ENCODE data around the gene COL6A3. TPM values are rescaled to one million over a fixed set of nuclear protein-coding genes. Genes with fewer than 3 reads are reported as not detected.

The COL6A3 gene
- polyA plus RNA-seq, 1 of the 3 experiments (the other 2 are of a cell fraction), result 18.5 TPM

DNA sequence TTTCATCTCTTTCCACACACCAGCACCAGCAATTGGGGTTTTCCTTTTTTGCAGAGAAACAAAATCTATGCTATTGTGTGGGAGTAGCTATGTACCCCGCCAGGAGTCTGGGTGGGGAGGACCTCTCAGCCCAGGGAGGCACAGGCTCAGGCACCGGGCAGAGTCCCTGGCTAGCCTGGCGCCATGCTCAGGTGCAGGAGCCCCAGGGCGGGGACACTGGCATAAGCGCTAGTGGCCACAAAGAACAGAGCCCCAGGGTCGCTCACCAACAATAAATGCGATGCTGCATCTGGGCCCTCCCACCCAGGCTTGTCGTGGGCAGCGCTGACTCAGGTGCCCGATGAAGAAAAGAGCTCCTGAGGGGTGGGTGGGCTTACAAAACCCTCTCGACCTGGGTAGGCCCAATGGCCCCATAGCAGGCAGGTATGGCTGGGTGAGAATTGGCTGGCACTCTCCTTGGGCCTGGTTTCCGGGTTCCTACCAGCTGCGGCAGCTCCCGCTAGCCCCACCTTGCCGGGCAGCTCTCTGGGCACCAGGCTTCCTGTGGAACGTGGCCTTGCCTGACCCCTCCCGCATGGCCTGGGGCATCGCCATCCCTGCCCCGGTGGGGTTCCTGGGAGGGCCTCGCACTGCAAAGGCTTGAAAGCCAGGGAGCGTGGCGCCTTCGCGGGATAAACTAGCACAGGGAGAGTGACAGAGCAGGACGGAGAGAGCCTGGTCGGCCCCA, 31.8 kb upstream of the COL6A3 start:
- H3F3A ChIP-seq (replicated peaks; ENCODE audit: insufficient read depth), result peaks cover 13% of the 10 kb centered on the region
- no peak overlapping the region for H2AFZ ChIP-seq (ENCODE audit: low read depth)
- H3K9ac ChIP-seq, result no peak overlapping the region
- no peaks in the 10 kb centered on the region for H3K9me3 ChIP-seq
- H3K4me1 ChIP-seq (ENCODE audit: control insufficient read depth in 1 of 2, insufficient read depth in 2 of 2, low read depth in 1 of 2, low read length in 1 of 2), result peaks cover 14 to 30% of the 10 kb centered on the region in 2 experiments
- no peak for DNase-seq
- ChIA-PET POLR2A (no interaction called here), CTCF (interaction anchor here (0.7 to 1.4 kb wide), 3 partner anchors 24 to 1840 kb away, joined by 3 to 5 read pairs (median 3); no protein-coding TSS in a partner anchor)
- 99% methylated on average over 8 of the region's 26 CpGs for WGBS (ENCODE audit: low lambda C conversion rate)
- H3K27me3 ChIP-seq (ENCODE audit: insufficient read depth), result no peaks in the 10 kb centered on the region
- TF ChIP-seq CTCF (IDR thresholded peaks at IDR 0.05) (no peak), TEAD4 (IDR thresholded peaks at IDR 0.05; ENCODE audit: borderline replicate concordance, insufficient read depth) (no peak), EP300 (IDR thresholded peaks at IDR 0.05; ENCODE audit: borderline replicate concordance in 1 of 2, low read depth in 1 of 2, low read length in 1 of 2) (no peak), TAF1 (IDR thresholded peaks at IDR 0.05; ENCODE audit: borderline replicate concordance, low read depth, low read length) (no peak), MAX (IDR thresholded peaks at IDR 0.05; ENCODE audit: low read depth) (no peak), GATA2 (CRISPR knock-in tag; IDR thresholded peaks at IDR 0.05) (no peak), JUND (IDR thresholded peaks at IDR 0.05) (no peak), GABPA (IDR thresholded peaks at IDR 0.05; ENCODE audit: low read depth) (no peak), MXI1 (IDR thresholded peaks at IDR 0.05; ENCODE audit: low read depth, low read length) (no peak), NFIC (IDR thresholded peaks at IDR 0.05; ENCODE audit: borderline replicate concordance) (no peak), PBX3 (IDR thresholded peaks at IDR 0.05) (no peak), ELF1 (IDR thresholded peaks at IDR 0.05) (no peak), YY1 (IDR thresholded peaks at IDR 0.05; ENCODE audit: low read depth) (no peak), FOSL2 (IDR thresholded peaks at IDR 0.05; ENCODE audit: borderline replicate concordance, low read depth) (no peak), SIN3A (IDR thresholded peaks at IDR 0.05; ENCODE audit: borderline replicate concordance, low read depth, low read length) (no peak)
- TF ChIP-seq, protein P1, sequence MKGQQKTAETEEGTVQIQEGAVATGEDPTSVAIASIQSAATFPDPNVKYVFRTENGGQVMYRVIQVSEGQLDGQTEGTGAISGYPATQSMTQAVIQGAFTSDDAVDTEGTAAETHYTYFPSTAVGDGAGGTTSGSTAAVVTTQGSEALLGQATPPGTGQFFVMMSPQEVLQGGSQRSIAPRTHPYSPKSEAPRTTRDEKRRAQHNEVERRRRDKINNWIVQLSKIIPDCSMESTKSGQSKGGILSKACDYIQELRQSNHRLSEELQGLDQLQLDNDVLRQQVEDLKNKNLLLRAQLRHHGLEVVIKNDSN (IDR thresholded peaks at IDR 0.05; ENCODE audit: borderline replicate concordance, low read depth), result no peak
- TF ChIP-seq, protein P2, sequence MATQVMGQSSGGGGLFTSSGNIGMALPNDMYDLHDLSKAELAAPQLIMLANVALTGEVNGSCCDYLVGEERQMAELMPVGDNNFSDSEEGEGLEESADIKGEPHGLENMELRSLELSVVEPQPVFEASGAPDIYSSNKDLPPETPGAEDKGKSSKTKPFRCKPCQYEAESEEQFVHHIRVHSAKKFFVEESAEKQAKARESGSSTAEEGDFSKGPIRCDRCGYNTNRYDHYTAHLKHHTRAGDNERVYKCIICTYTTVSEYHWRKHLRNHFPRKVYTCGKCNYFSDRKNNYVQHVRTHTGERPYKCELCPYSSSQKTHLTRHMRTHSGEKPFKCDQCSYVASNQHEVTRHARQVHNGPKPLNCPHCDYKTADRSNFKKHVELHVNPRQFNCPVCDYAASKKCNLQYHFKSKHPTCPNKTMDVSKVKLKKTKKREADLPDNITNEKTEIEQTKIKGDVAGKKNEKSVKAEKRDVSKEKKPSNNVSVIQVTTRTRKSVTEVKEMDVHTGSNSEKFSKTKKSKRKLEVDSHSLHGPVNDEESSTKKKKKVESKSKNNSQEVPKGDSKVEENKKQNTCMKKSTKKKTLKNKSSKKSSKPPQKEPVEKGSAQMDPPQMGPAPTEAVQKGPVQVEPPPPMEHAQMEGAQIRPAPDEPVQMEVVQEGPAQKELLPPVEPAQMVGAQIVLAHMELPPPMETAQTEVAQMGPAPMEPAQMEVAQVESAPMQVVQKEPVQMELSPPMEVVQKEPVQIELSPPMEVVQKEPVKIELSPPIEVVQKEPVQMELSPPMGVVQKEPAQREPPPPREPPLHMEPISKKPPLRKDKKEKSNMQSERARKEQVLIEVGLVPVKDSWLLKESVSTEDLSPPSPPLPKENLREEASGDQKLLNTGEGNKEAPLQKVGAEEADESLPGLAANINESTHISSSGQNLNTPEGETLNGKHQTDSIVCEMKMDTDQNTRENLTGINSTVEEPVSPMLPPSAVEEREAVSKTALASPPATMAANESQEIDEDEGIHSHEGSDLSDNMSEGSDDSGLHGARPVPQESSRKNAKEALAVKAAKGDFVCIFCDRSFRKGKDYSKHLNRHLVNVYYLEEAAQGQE (IDR thresholded peaks at IDR 0.05; ENCODE audit: low read depth, low read length), result no peak
- no peaks in the 10 kb centered on the region for H3K79me2 ChIP-seq (ENCODE audit: insufficient read depth)
- no peaks in the 10 kb centered on the region for H3K36me3 ChIP-seq (replicated peaks in 1 of 2; ENCODE audit: control insufficient read depth in 1 of 2, insufficient read depth in 2 of 2, low read length in 1 of 2)
- H4K20me1 ChIP-seq (ENCODE audit: insufficient read depth), result no peaks in the 10 kb centered on the region
- no peak overlapping the region for H3K4me2 ChIP-seq
- no peak overlapping the region for H3K27ac ChIP-seq (ENCODE audit: low read depth in 2 of 2, low read length in 1 of 2)
- H3K9me2 ChIP-seq, result no peaks in the 10 kb centered on the region
- no peak overlapping the region for H3K4me3 ChIP-seq (ENCODE audit: low read depth in 2 of 2, low read length in 1 of 2)

All from SK-N-SH (cell line).